Body of pancreas (tissue), 4 donors: ENCODE data around the gene SLC9A6.

Source experiments
- POLR2A ChIP-seq, 3 donors: fragments of 450-650 bp; IDR thresholded peaks; one replicate each; pipeline ENCODE4 v1.6.1; 2016; ENCODE audit warnings: antibody characterized with exemption in 3 of 3, mild to moderate bottlenecking in 2 of 3
- TF ChIP-seq, protein P1 (sequence below), 7 experiments: fragments of 450-650 bp in 4 of 7; fragments of 200-600 bp in 3 of 7; sonication (generic) in 3 of 7; IDR thresholded peaks; one replicate each; pipeline ENCODE4 v1.5.1; 2016 to 2019; ENCODE audit warnings: antibody characterized with exemption in 7 of 7

DNA sequence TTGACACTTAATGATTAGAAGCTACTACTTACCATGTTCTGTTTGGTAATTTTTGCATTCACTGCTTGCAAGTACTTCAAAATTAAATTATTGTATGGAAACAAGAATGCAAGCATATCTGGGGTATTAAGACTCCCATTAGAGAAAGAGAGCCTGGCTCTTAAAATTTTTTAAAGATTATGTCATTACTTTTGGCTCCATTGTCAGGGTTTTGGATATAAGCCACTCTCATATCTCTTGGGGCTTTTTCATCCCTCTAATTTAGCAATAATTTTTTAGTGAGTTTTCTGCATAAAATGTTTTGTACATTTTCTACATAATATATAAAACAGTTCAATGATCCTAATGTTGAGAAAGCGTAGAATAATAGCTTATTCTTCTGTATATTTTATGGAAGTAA is 49.4 kb downstream of the SLC9A6 start:
- TF ChIP-seq, protein P1, sequence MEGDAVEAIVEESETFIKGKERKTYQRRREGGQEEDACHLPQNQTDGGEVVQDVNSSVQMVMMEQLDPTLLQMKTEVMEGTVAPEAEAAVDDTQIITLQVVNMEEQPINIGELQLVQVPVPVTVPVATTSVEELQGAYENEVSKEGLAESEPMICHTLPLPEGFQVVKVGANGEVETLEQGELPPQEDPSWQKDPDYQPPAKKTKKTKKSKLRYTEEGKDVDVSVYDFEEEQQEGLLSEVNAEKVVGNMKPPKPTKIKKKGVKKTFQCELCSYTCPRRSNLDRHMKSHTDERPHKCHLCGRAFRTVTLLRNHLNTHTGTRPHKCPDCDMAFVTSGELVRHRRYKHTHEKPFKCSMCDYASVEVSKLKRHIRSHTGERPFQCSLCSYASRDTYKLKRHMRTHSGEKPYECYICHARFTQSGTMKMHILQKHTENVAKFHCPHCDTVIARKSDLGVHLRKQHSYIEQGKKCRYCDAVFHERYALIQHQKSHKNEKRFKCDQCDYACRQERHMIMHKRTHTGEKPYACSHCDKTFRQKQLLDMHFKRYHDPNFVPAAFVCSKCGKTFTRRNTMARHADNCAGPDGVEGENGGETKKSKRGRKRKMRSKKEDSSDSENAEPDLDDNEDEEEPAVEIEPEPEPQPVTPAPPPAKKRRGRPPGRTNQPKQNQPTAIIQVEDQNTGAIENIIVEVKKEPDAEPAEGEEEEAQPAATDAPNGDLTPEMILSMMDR (IDR thresholded peaks at IDR 0.05) = no peak
- no peak for TF ChIP-seq POLR2A (IDR thresholded peaks at IDR 0.05)
